WTC11 (cell line): Measurements from ENCODE around the gene MCRIP2. TPM values are rescaled to one million over a fixed set of nuclear protein-coding genes. Genes with fewer than 3 reads are reported as not detected.

Experiments
- AR ChIP-seq: fragments of 250-450 bp; sonication (Bioruptor Pico); IDR thresholded peaks from 2 replicates; pipeline ENCODE4 v1.9.0; 2021; ENCODE audit warnings: mild to moderate bottlenecking
- CREB1 ChIP-seq: sonication (generic); formaldehyde crosslinking; IDR thresholded peaks from 2 replicates; pipeline ENCODE4 v1.8.0; 2023; ENCODE audit warnings: mild to moderate bottlenecking, missing genetic modification reagents
- E2F1 ChIP-seq: sonication (generic); formaldehyde crosslinking; IDR thresholded peaks from 2 replicates; pipeline ENCODE4 v1.8.0; 2022; ENCODE audit warnings: mild to moderate bottlenecking, missing genetic modification reagents
- EMX1 ChIP-seq: fragments of 250-450 bp; sonication (Bioruptor Pico); IDR thresholded peaks from 2 replicates; pipeline ENCODE4 v1.8.0; 2021; ENCODE audit warnings: mild to moderate bottlenecking
- ERG ChIP-seq: fragments of 250-450 bp; sonication (Bioruptor Pico); IDR thresholded peaks from 2 replicates; pipeline ENCODE4 v1.8.0; 2021; ENCODE audit warnings: mild to moderate bottlenecking
- FOXP1 ChIP-seq: sonication (generic); formaldehyde crosslinking; IDR thresholded peaks from 2 replicates; pipeline ENCODE4 v1.8.0; 2022; ENCODE audit warnings: missing genetic modification reagents, mild to moderate bottlenecking, moderate library complexity, borderline replicate concordance
- HMGA2 ChIP-seq: fragments of 250-450 bp; sonication (Bioruptor Pico); IDR thresholded peaks from 2 replicates; pipeline ENCODE4 v1.4.0; 2021; ENCODE audit warnings: mild to moderate bottlenecking, moderate library complexity
- NFE2L1 ChIP-seq: sonication (generic); formaldehyde crosslinking; IDR thresholded peaks from 2 replicates; pipeline ENCODE4 v1.8.1; 2023; ENCODE audit warnings: missing genetic modification reagents
- NFYB ChIP-seq: sonication (generic); formaldehyde crosslinking; conservative IDR thresholded peaks from 2 replicates; pipeline ENCODE4 v1.8.0; 2022; ENCODE audit warnings: low read depth, missing genetic modification reagents
- NR1H2 ChIP-seq: sonication (generic); formaldehyde crosslinking; IDR thresholded peaks from 2 replicates; pipeline ENCODE4 v1.9.0; 2021; ENCODE audit warnings: mild to moderate bottlenecking, moderate library complexity, missing genetic modification reagents
- NR2C2 ChIP-seq: sonication (generic); formaldehyde crosslinking; IDR thresholded peaks from 2 replicates; pipeline ENCODE4 v1.8.0; 2022; ENCODE audit warnings: mild to moderate bottlenecking, missing genetic modification reagents
- NR3C1 ChIP-seq: sonication (generic); formaldehyde crosslinking; conservative IDR thresholded peaks from 2 replicates; pipeline ENCODE4 v1.8.1; 2023; ENCODE audit warnings: low read depth, mild to moderate bottlenecking, missing genetic modification reagents
- PRRX2 ChIP-seq: fragments of 250-450 bp; sonication (Bioruptor Pico); IDR thresholded peaks from 2 replicates; pipeline ENCODE4 v1.8.0; 2021; ENCODE audit warnings: mild to moderate bottlenecking
- TCF7 ChIP-seq: sonication (generic); formaldehyde crosslinking; IDR thresholded peaks from 2 replicates; pipeline ENCODE4 v1.8.0; 2022; ENCODE audit warnings: mild to moderate bottlenecking, low read depth, missing genetic modification reagents, moderate library complexity
- TEAD4 ChIP-seq: sonication (generic); formaldehyde crosslinking; IDR thresholded peaks from 2 replicates; pipeline ENCODE4 v1.8.0; 2022; ENCODE audit warnings: mild to moderate bottlenecking, missing genetic modification reagents
- ZBTB21 ChIP-seq: sonication (generic); formaldehyde crosslinking; IDR thresholded peaks from 2 replicates; pipeline ENCODE4 v1.8.1; 2023; ENCODE audit warnings: mild to moderate bottlenecking, missing genetic modification reagents, borderline replicate concordance
- ZMAT4 ChIP-seq: fragments of 250-450 bp; sonication (Bioruptor Pico); IDR thresholded peaks from 2 replicates; pipeline ENCODE4 v1.9.0; 2021; ENCODE audit warnings: mild to moderate bottlenecking
- ZNF219 ChIP-seq: sonication (generic); formaldehyde crosslinking; IDR thresholded peaks from 2 replicates; pipeline ENCODE4 v1.8.0; 2023; ENCODE audit warnings: missing genetic modification reagents, mild to moderate bottlenecking, borderline replicate concordance
- ZNF232 ChIP-seq: sonication (generic); formaldehyde crosslinking; IDR thresholded peaks from 2 replicates; pipeline ENCODE4 v1.8.0; 2022; ENCODE audit warnings: mild to moderate bottlenecking, missing genetic modification reagents
- ZNF263 ChIP-seq: sonication (generic); formaldehyde crosslinking; IDR thresholded peaks from 2 replicates; pipeline ENCODE4 v1.8.1; 2022; ENCODE audit warnings: low read depth, mild to moderate bottlenecking, moderate library complexity, missing genetic modification reagents
- ZNF317 ChIP-seq: sonication (generic); formaldehyde crosslinking; IDR thresholded peaks from 2 replicates; pipeline ENCODE4 v1.8.1; 2023; ENCODE audit warnings: low read depth, mild to moderate bottlenecking, moderate library complexity, missing genetic modification reagents, borderline replicate concordance
- ZNF423 ChIP-seq: fragments of 250-450 bp; sonication (Bioruptor Pico); IDR thresholded peaks from 2 replicates; pipeline ENCODE4 v2.1.2; 2022; ENCODE audit warnings: mild to moderate bottlenecking, moderate library complexity
- ZNF671 ChIP-seq: fragments of 250-450 bp; sonication (Bioruptor Pico); IDR thresholded peaks from 2 replicates; pipeline ENCODE4 v1.8.0; 2021; ENCODE audit warnings: mild to moderate bottlenecking
- total RNA-seq: library from RNA; stranded (reverse); gene quantifications from 3 replicates; pipeline ENCODE4 v1.2.3, GENCODE V29; 2021
- TF ChIP-seq, protein P1 (sequence below): fragments of 250-450 bp; sonication (Bioruptor Pico); conservative IDR thresholded peaks from 2 replicates; pipeline ENCODE4 v1.9.0; 2021; ENCODE audit warnings: mild to moderate bottlenecking
- TF ChIP-seq, protein P2 (sequence below): sonication (generic); formaldehyde crosslinking; IDR thresholded peaks from 2 replicates; pipeline ENCODE4 v1.8.0; 2023; ENCODE audit warnings: missing genetic modification reagents
- TF ChIP-seq, protein P3 (sequence below): sonication (generic); formaldehyde crosslinking; IDR thresholded peaks from 2 replicates; pipeline ENCODE4 v1.8.1; 2022; ENCODE audit warnings: mild to moderate bottlenecking, moderate library complexity, missing genetic modification reagents
- TF ChIP-seq, protein P4 (sequence below): sonication (generic); formaldehyde crosslinking; IDR thresholded peaks from 2 replicates; pipeline ENCODE4 v1.8.0; 2022; ENCODE audit warnings: mild to moderate bottlenecking, missing genetic modification reagents
- TF ChIP-seq, protein P5 (sequence below): sonication (generic); formaldehyde crosslinking; IDR thresholded peaks from 2 replicates; pipeline ENCODE4 v1.8.1; 2022; ENCODE audit warnings: low read depth, mild to moderate bottlenecking, moderate library complexity, missing genetic modification reagents, borderline replicate concordance

MCRIP2 gene
- total RNA-seq, 1 experiment from 2014 or later, result 63.3 TPM

DNA sequence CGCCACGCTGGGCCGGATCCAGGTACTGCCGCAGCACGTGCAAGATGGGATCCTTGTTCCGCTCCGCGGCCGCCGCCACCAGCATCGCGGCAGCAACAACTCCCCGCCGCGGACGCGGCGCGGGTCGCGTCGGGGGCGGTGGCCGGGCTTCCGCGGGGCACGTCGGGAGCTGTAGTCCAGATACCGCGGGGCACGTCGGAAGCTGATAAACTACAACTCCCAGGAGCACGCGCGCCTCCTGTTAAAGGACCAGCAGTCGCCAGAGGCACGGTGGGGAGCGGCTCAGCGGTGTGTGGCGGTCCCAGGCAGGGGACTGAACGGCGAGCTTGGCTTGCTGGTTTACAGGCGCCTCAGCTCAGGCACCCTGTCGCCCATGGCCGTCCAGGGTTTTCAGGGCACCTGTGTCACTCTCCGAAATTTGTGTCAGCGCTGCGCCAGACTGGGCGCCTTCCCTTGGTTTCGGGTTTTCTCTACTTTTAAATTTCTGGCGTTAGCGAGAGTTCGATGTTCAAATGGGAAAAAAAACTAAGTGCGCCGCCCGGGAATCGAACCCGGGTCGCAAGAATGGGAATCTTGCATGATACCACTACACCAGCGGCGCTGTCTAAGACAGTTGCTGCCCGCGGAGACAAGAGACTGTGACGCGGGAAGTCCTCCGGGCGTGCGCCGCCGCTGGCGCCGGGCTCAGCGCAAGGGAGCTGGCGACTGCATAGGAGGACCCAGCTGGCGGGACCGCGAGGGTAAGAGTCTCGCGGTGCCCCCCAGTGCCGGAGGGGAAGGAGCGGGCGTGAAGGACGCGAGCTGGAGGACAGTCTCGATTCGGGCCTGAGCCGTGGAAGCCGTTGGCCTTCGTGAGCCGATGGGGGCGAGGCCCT is 5.2 kb upstream of the MCRIP2 start, which contains the start of gene METTL26 (continued):
- TF ChIP-seq ZMAT4 (CRISPR knock-in tag), result no peak
- TF ChIP-seq EMX1, result no peak
- TF ChIP-seq NFYB (CRISPR knock-in tag), result no peak
- no peak for TF ChIP-seq NR3C1 (CRISPR knock-in tag)
- TF ChIP-seq, protein P1, sequence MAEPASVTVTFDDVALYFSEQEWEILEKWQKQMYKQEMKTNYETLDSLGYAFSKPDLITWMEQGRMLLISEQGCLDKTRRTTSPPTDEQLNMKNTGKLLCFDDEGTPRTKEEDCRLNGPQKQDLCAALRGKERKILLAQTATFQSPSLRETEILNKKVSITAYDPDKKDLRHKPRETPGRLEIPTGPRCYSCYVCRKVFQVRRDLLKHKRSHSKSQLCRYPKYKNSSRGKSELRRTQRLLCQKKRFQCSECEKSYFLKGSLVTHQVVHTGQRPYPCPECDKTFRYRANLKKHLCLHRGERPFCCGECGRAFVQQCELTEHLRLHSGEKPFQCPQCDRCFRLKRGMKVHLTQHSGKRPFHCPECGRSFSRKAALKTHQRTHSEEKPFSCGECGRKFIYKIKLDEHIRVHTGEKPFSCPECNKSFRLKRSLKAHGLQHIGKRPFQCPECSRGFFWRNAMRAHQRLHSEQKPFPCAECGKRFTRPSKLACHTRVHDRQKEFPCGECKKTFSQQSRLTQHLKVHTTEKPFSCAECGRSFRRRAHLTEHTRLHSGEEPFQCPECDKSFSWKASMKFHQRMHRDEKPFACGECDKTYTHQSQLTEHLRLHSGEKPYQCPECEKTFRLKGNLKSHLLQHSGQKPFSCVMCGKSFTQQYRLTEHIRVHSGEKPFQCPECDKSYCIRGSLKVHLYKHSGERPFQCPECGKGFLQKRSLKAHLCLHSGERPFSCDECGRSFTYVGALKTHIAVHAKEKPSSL (CRISPR knock-in tag), result no peak
- peak; percentile 58; the same call in 1 of the 2 replicates for TF ChIP-seq HMGA2 (CRISPR knock-in tag)
- peak; percentile 58; the same call in 1 of the 2 replicates for TF ChIP-seq FOXP1 (CRISPR knock-in tag)
- no peak for TF ChIP-seq NR1H2
- no peak for TF ChIP-seq ZNF671 (CRISPR knock-in tag)
- TF ChIP-seq, protein P2, sequence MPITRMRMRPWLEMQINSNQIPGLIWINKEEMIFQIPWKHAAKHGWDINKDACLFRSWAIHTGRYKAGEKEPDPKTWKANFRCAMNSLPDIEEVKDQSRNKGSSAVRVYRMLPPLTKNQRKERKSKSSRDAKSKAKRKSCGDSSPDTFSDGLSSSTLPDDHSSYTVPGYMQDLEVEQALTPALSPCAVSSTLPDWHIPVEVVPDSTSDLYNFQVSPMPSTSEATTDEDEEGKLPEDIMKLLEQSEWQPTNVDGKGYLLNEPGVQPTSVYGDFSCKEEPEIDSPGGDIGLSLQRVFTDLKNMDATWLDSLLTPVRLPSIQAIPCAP, result no peak
- no peak for TF ChIP-seq TCF7 (CRISPR knock-in tag)
- TF ChIP-seq CREB1 (CRISPR knock-in tag), result no peak
- TF ChIP-seq NFE2L1 (CRISPR knock-in tag), result no peak; the same call in 1 of the 2 replicates
- no peak for TF ChIP-seq E2F1 (CRISPR knock-in tag)
- TF ChIP-seq ZNF219 (CRISPR knock-in tag), result peak; percentile 87; the same call in 1 of the 2 replicates
- TF ChIP-seq PRRX2 (CRISPR knock-in tag), result no peak
- no peak for TF ChIP-seq ZNF232 (CRISPR knock-in tag)
- no peak for TF ChIP-seq ZNF423
- TF ChIP-seq TEAD4, result no peak
- TF ChIP-seq ZNF317, result peak; percentile 34; the same call in 1 of the 2 replicates
- TF ChIP-seq, protein P3, sequence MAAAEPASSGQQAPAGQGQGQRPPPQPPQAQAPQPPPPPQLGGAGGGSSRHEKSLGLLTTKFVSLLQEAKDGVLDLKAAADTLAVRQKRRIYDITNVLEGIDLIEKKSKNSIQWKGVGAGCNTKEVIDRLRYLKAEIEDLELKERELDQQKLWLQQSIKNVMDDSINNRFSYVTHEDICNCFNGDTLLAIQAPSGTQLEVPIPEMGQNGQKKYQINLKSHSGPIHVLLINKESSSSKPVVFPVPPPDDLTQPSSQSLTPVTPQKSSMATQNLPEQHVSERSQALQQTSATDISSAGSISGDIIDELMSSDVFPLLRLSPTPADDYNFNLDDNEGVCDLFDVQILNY, result no peak; the same call in none of the 2 replicates
- TF ChIP-seq ZBTB21 (CRISPR knock-in tag), result no peak
- TF ChIP-seq NR2C2, result peak; percentile 54; the same call in 1 of the 2 replicates
- TF ChIP-seq ERG, result no peak
- TF ChIP-seq ZNF263 (CRISPR knock-in tag), result no peak
- no peak for TF ChIP-seq AR (CRISPR knock-in tag)
- TF ChIP-seq, protein P4, sequence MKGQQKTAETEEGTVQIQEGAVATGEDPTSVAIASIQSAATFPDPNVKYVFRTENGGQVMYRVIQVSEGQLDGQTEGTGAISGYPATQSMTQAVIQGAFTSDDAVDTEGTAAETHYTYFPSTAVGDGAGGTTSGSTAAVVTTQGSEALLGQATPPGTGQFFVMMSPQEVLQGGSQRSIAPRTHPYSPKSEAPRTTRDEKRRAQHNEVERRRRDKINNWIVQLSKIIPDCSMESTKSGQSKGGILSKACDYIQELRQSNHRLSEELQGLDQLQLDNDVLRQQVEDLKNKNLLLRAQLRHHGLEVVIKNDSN (CRISPR knock-in tag), result 0 out of 2 replicates have a peak, but pooled peaks have one; percentile 50
- TF ChIP-seq, protein P5, sequence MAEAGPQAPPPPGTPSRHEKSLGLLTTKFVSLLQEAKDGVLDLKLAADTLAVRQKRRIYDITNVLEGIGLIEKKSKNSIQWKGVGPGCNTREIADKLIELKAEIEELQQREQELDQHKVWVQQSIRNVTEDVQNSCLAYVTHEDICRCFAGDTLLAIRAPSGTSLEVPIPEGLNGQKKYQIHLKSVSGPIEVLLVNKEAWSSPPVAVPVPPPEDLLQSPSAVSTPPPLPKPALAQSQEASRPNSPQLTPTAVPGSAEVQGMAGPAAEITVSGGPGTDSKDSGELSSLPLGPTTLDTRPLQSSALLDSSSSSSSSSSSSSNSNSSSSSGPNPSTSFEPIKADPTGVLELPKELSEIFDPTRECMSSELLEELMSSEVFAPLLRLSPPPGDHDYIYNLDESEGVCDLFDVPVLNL, result no peak
